GM19438 (cell line): ENCODE data around the gene MLN.
"Not testable (repeated sequence)": the region's sequence is repeated elsewhere in the genome, so short reads cannot be mapped to it uniquely, and the experiment has no call there.

ENCODE experiments used
- ATAC-seq: cut with Tn5 transposase; IDR thresholded peaks from one replicate; pipeline ENCODE4 v1.9.1; 2021; ENCODE audit warnings: low read depth; ENCODE audit not compliant: unreplicated experiment

The MLN gene

GRCh38 chr6:33836806-33837469 is 33.1 kb upstream of the MLN start:
- no peak for ATAC-seq

GRCh38 chr6:33834401-33835392 is 30.9 kb upstream of the MLN start:
- ATAC-seq, result no peak

- no peak for ATAC-seq
Measured at GRCh38 chr6:33833599-33833998, 29.8 kb upstream of the MLN start.

- not testable (repeated sequence) for ATAC-seq
Measured at GRCh38 chr6:33832831-33833230, 29.0 kb upstream of the MLN start.

- not testable (repeated sequence) for ATAC-seq
Measured at GRCh38 chr6:33831725-33832124, 27.9 kb upstream of the MLN start.

- ATAC-seq, result no peak
Measured at GRCh38 chr6:33830635-33831240, 26.9 kb upstream of the MLN start.

GRCh38 chr6:33828764-33829731 is 25.2 kb upstream of the MLN start:
- ATAC-seq, result no peak

GRCh38 chr6:33828452-33828763 is 24.6 kb upstream of the MLN start:
- ATAC-seq, result no peak

GRCh38 chr6:33827546-33828451 is 24.0 kb upstream of the MLN start:
- no peak for ATAC-seq

- ATAC-seq, result no peak
Measured at GRCh38 chr6:33826537-33826936, 22.7 kb upstream of the MLN start.

GRCh38 chr6:33824461-33825154 is 20.8 kb upstream of the MLN start:
- ATAC-seq, result no peak

- no peak for ATAC-seq
Measured at GRCh38 chr6:33823806-33824205, 20.0 kb upstream of the MLN start.

GRCh38 chr6:33822575-33823395 is 19.0 kb upstream of the MLN start:
- ATAC-seq, result no peak

GRCh38 chr6:33820784-33821520 is 17.1 kb upstream of the MLN start:
- ATAC-seq, result no peak

- ATAC-seq, result no peak
Measured at GRCh38 chr6:33820243-33820642, 16.4 kb upstream of the MLN start.

GRCh38 chr6:33819021-33819420 is 15.2 kb upstream of the MLN start:
- no peak for ATAC-seq

GRCh38 chr6:33818293-33818692 is 14.5 kb upstream of the MLN start:
- no peak for ATAC-seq
